ENCODE data around the gene DNAJC5. TPM values are rescaled to one million over a fixed set of nuclear protein-coding genes. Genes with fewer than 3 reads are reported as not detected.

Gene DNAJC5
- total and polyA plus RNA-seq, 9 of the 15 experiments (the other 6 are each of a cell fraction or from before 2014, with no cell fraction given): 0.95 to 42.8 (median 23.4) TPM

DNA sequence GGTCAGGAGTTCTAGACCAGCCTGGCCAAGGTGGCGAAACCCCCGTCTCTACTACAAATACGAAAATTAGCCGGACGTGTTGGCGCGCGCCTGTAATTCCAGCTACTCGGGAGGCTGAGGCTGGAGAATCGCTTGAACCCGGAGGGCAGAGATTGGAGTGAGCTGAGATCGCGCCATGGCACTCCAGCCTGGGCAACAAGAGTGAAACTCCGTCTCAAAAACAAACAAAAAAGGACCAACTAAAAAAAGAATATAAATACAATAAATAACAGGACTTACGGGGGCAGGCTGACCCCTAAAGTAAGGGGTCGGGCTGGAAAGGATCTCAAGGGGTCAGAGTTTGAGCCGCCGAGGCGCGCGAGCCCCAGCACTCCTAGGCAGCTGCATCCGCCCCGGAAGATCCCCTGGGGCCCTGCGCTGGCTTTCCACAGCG lies 30.4 kb upstream of the DNAJC5 start (continued):
- TF ChIP-seq GTF2F1 (IDR thresholded peaks at IDR 0.05; ENCODE audit: low read depth, low read length) (no peak), RCOR1 (IDR thresholded peaks at IDR 0.05; ENCODE audit: borderline replicate concordance in 1 of 2, low read depth in 2 of 2, low read length in 2 of 2) (no peak), MCM2 (IDR thresholded peaks at IDR 0.05; ENCODE audit: low read depth) (no peak), DPF2 (IDR thresholded peaks at IDR 0.05) (peak; percentile 59), FOXP1 (CRISPR knock-in tag; IDR thresholded peaks at IDR 0.05) (no peak), TCF7L2 (IDR thresholded peaks at IDR 0.05; ENCODE audit: low read depth, low read length) (no peak), TAF7 (tag; IDR thresholded peaks at IDR 0.05) (peak; percentile 79; the same call in 1 of the 2 replicates), GABPB1 (CRISPR knock-in tag; IDR thresholded peaks at IDR 0.05) (no peak), ZNF184 (CRISPR knock-in tag; IDR thresholded peaks at IDR 0.05) (no peak), KHSRP (IDR thresholded peaks at IDR 0.05) (no peak), ESRRA (IDR thresholded peaks at IDR 0.05; ENCODE audit: borderline replicate concordance, low read depth) (no peak), FOXJ3 (CRISPR knock-in tag; IDR thresholded peaks at IDR 0.05) (no peak), SMARCA5 (IDR thresholded peaks at IDR 0.05) (peak; percentile 39; the same call in 1 of the 2 replicates), HMGN3 (IDR thresholded peaks at IDR 0.05; ENCODE audit: borderline replicate concordance, extremely low read depth, insufficient read length, low read depth, low read length) (peak; percentile 39)
- TF ChIP-seq, protein P1, sequence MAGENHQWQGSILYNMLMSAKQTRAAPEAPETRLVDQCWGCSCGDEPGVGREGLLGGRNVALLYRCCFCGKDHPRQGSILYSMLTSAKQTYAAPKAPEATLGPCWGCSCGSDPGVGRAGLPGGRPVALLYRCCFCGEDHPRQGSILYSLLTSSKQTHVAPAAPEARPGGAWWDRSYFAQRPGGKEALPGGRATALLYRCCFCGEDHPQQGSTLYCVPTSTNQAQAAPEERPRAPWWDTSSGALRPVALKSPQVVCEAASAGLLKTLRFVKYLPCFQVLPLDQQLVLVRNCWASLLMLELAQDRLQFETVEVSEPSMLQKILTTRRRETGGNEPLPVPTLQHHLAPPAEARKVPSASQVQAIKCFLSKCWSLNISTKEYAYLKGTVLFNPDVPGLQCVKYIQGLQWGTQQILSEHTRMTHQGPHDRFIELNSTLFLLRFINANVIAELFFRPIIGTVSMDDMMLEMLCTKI (IDR thresholded peaks at IDR 0.05; ENCODE audit: partially characterized antibody): no peak
- TF ChIP-seq, protein P2, sequence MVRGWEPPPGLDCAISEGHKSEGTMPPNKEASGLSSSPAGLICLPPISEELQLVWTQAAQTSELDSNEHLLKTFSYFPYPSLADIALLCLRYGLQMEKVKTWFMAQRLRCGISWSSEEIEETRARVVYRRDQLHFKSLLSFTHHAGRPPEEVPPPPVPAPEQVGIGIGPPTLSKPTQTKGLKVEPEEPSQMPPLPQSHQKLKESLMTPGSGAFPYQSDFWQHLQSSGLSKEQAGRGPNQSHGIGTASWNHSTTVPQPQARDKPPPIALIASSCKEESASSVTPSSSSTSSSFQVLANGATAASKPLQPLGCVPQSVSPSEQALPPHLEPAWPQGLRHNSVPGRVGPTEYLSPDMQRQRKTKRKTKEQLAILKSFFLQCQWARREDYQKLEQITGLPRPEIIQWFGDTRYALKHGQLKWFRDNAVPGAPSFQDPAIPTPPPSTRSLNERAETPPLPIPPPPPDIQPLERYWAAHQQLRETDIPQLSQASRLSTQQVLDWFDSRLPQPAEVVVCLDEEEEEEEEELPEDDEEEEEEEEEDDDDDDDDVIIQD (CRISPR knock-in tag; IDR thresholded peaks at IDR 0.05): no peak
- TF ChIP-seq, protein P3, sequence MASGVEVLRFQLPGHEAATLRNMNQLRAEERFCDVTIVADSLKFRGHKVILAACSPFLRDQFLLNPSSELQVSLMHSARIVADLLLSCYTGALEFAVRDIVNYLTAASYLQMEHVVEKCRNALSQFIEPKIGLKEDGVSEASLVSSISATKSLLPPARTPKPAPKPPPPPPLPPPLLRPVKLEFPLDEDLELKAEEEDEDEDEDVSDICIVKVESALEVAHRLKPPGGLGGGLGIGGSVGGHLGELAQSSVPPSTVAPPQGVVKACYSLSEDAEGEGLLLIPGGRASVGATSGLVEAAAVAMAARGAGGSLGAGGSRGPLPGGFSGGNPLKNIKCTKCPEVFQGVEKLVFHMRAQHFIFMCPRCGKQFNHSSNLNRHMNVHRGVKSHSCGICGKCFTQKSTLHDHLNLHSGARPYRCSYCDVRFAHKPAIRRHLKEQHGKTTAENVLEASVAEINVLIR (CRISPR knock-in tag; IDR thresholded peaks at IDR 0.05): no peak
- TF ChIP-seq, protein P4, sequence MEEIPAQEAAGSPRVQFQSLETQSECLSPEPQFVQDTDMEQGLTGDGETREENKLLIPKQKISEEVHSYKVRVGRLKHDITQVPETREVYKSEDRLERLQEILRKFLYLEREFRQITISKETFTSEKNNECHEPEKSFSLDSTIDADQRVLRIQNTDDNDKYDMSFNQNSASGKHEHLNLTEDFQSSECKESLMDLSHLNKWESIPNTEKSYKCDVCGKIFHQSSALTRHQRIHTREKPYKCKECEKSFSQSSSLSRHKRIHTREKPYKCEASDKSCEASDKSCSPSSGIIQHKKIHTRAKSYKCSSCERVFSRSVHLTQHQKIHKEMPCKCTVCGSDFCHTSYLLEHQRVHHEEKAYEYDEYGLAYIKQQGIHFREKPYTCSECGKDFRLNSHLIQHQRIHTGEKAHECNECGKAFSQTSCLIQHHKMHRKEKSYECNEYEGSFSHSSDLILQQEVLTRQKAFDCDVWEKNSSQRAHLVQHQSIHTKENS (CRISPR knock-in tag; IDR thresholded peaks at IDR 0.05): no peak
- TF ChIP-seq, protein P5, sequence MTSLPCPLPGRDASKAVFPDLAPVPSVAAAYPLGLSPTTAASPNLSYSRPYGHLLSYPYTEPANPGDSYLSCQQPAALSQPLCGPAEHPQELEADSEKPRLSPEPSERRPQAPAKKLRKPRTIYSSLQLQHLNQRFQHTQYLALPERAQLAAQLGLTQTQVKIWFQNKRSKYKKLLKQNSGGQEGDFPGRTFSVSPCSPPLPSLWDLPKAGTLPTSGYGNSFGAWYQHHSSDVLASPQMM (CRISPR knock-in tag; IDR thresholded peaks at IDR 0.05): no peak
- TF ChIP-seq, protein P6, sequence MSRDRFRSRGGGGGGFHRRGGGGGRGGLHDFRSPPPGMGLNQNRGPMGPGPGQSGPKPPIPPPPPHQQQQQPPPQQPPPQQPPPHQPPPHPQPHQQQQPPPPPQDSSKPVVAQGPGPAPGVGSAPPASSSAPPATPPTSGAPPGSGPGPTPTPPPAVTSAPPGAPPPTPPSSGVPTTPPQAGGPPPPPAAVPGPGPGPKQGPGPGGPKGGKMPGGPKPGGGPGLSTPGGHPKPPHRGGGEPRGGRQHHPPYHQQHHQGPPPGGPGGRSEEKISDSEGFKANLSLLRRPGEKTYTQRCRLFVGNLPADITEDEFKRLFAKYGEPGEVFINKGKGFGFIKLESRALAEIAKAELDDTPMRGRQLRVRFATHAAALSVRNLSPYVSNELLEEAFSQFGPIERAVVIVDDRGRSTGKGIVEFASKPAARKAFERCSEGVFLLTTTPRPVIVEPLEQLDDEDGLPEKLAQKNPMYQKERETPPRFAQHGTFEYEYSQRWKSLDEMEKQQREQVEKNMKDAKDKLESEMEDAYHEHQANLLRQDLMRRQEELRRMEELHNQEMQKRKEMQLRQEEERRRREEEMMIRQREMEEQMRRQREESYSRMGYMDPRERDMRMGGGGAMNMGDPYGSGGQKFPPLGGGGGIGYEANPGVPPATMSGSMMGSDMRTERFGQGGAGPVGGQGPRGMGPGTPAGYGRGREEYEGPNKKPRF (IDR thresholded peaks at IDR 0.05; ENCODE audit: low read depth, low read length): no peak
